ENCODE measurements around the gene LCTL.

GRCh38 chr15:66565741-66566144, at the start of gene LCTL:
- no peak for TF ChIP-seq POLR2A (IDR thresholded peaks at IDR 0.05; ENCODE audit: low read depth, low read length)
- no peak for TF ChIP-seq POLR2AphosphoS5 (IDR thresholded peaks at IDR 0.05; ENCODE audit: low read depth, low read length)
- no peak for TF ChIP-seq TAF1 (IDR thresholded peaks at IDR 0.05; ENCODE audit: borderline replicate concordance, low read depth, low read length)
